Non-pigmented ciliary epithelial cell (primary cell): ENCODE results near the gene TRAK2.
"Not testable (repeated sequence)": the region's sequence is repeated elsewhere in the genome, so short reads cannot be mapped to it uniquely, and the experiment has no call there.

Source experiments
- DNase-seq: peaks from one replicate; pipeline ENCODE4 v3.0.0-alpha.2; 2010; ENCODE audit warnings: low read depth

The TRAK2 gene

GRCh38 chr2:201414099-201415023 lies 36.9 kb downstream of the TRAK2 start:
- DNase-seq: peak; percentile 53

- DNase-seq: no peak
Measured at GRCh38 chr2:201413552-201413951, 37.7 kb downstream of the TRAK2 start.

GRCh38 chr2:201413143-201413542 lies 38.1 kb downstream of the TRAK2 start:
- DNase-seq: no peak

- no peak for DNase-seq
Measured at GRCh38 chr2:201411421-201411820, 39.8 kb downstream of the TRAK2 start.

GRCh38 chr2:201408931-201409330 lies 42.3 kb downstream of the TRAK2 start:
- DNase-seq: no peak

- no peak for DNase-seq
Measured at GRCh38 chr2:201407265-201407664, 44.0 kb downstream of the TRAK2 start.

GRCh38 chr2:201406077-201406662 lies 45.1 kb downstream of the TRAK2 start:
- peak; percentile 53 for DNase-seq

- DNase-seq: no peak
Measured at GRCh38 chr2:201404699-201405280, 46.5 kb downstream of the TRAK2 start.

GRCh38 chr2:201403880-201404279 lies 47.4 kb downstream of the TRAK2 start:
- DNase-seq: no peak

GRCh38 chr2:201402651-201403562 lies 48.4 kb downstream of the TRAK2 start:
- DNase-seq: peak; percentile 30

- no peak for DNase-seq
Measured at GRCh38 chr2:201401815-201402214, 49.4 kb downstream of the TRAK2 start.

- peak; percentile 32 for DNase-seq
Measured at GRCh38 chr2:201396595-201396994, 54.7 kb downstream of the TRAK2 start.

- DNase-seq: no peak
Measured at GRCh38 chr2:201383136-201383535, 68.1 kb downstream of the TRAK2 start.

GRCh38 chr2:201378496-201379397 lies 72.5 kb downstream of the TRAK2 start:
- DNase-seq: no peak

GRCh38 chr2:201377218-201377617 lies 74.0 kb downstream of the TRAK2 start:
- DNase-seq: no peak

GRCh38 chr2:201369775-201370174 lies 81.5 kb downstream of the TRAK2 start:
- DNase-seq: no peak

- DNase-seq: not testable (repeated sequence)
Measured at GRCh38 chr2:201369318-201369717, 81.9 kb downstream of the TRAK2 start.

- DNase-seq: peak; percentile 27
Measured at GRCh38 chr2:201366146-201366545, 85.1 kb downstream of the TRAK2 start.

GRCh38 chr2:201363857-201364560 lies 87.2 kb downstream of the TRAK2 start:
- DNase-seq: peak; percentile 15

- DNase-seq: peak; percentile 18
Measured at GRCh38 chr2:201362396-201362795, 88.9 kb downstream of the TRAK2 start.
